HCT116 (cell line): ENCODE results near the gene GOLIM4. TPM values are rescaled to one million over a fixed set of nuclear protein-coding genes. Genes with fewer than 3 reads are reported as not detected.

Experiments used
- ATAC-seq: fragments of 200-7000 bp; cut with Tn5 transposase; 2 replicates; pipeline ENCODE4 v1.9.1; 2020; ENCODE audit warnings: mild to moderate bottlenecking, moderate library complexity
- BruUV-seq: library from RNA; stranded (reverse); fragments of 400-500 nt; replicated peaks from 2 replicates; lab custom pipeline; 2021; lab: Mats Ljungman, UMichigan
- CTCF ChIA-PET: fragments of 300-600 bp; sonication (Branson Sonifier 250); formaldehyde crosslinking; loops from one replicate; lab custom pipeline; 2021; ENCODE audit warnings: antibody characterized with exemption; lab: Charles Lee
- POLR2A ChIA-PET: fragments of 300-600, 350-600 bp; sonication (Branson Sonifier 250); formaldehyde crosslinking; loops from one replicate; lab custom pipeline; 2021; ENCODE audit warnings: antibody characterized with exemption; lab: Charles Lee
- RAD21 ChIA-PET, 2 experiments: fragments of 300-600 bp; sonication (Branson Sonifier 250); formaldehyde crosslinking; loops; one replicate each; lab custom pipeline; 2023; ENCODE audit warnings: low total read pairs in 2 of 2; ENCODE audit not compliant: uncharacterized antibody in 2 of 2, unreplicated experiment in 2 of 2, low non-redundant PET in 1 of 2; lab: Charles Lee
- DNase-seq: peaks from one replicate; pipeline ENCODE4 v3.0.0-alpha.2; 2010; ENCODE audit warnings: low read depth, low spot score
- H2AFZ ChIP-seq: fragments of 200-600 bp; shearing (Covaris generic), sonication (generic); 2 replicates; pipeline ENCODE4 v1.6.1; 2017; ENCODE audit warnings: low read depth, mixed run types, mixed read lengths, antibody characterized with exemption, low read length; ENCODE audit not compliant: poor library complexity, severe bottlenecking
- H3K27ac ChIP-seq: 2 replicates; pipeline ENCODE4 v1.5.1; 2012; ENCODE audit warnings: low read depth, low read length
- H3K27me3 ChIP-seq: fragments of 200-600 bp; sonication (generic); 2 replicates; pipeline ENCODE4 v1.6.1; 2016; ENCODE audit warnings: mixed run types, low read length, mixed read lengths; ENCODE audit not compliant: insufficient read depth
- H3K36me3 ChIP-seq, 2 experiments: fragments of 200-500 bp in 1 of 2; fragments of 200-600 bp in 1 of 2; sonication (Bioruptor generic) in 1 of 2; sonication (generic) in 1 of 2; 2 replicates each; pipeline versions ENCODE4 v1.5.1 to v1.6.1; 2014 to 2016; ENCODE audit warnings: low read length in 2 of 2, inconsistent platforms in 1 of 2, mixed read lengths in 1 of 2, mixed run types in 1 of 2; ENCODE audit not compliant: insufficient read depth in 2 of 2, control insufficient read depth in 1 of 2
- H3K4me1 ChIP-seq, 2 experiments: fragments of 200-600 bp in 1 of 2; sonication (generic) in 1 of 2; 2 replicates each; pipeline versions ENCODE4 v1.5.1 to v1.6.1; 2012 to 2017; ENCODE audit warnings: low read length in 2 of 2, inconsistent platforms in 1 of 2, mild to moderate bottlenecking in 1 of 2, mixed read lengths in 1 of 2, mixed run types in 1 of 2, moderate library complexity in 1 of 2; ENCODE audit not compliant: insufficient read depth in 2 of 2, control insufficient read depth in 1 of 2
- H3K4me2 ChIP-seq: fragments of 200-600 bp; sonication (generic); 2 replicates; pipeline ENCODE4 v1.6.1; 2017; ENCODE audit warnings: mixed run types, low read length, mixed read lengths
- H3K4me3 ChIP-seq, 2 experiments: fragments of 200-600 bp in 1 of 2; sonication (generic) in 1 of 2; replicated peaks in 1 of 2; 2 replicates each; pipeline ENCODE4 v1.5.1; 2011 to 2016; ENCODE audit warnings: low read length in 2 of 2, control low read depth in 1 of 2, low read depth in 1 of 2, mild to moderate bottlenecking in 1 of 2, mixed read lengths in 1 of 2, mixed run types in 1 of 2
- H3K79me2 ChIP-seq: fragments of 200-600 bp; sonication (generic); 2 replicates; pipeline ENCODE4 v1.6.1; 2017; ENCODE audit warnings: mild to moderate bottlenecking, mixed run types, low read length, moderate library complexity, mixed read lengths; ENCODE audit not compliant: insufficient read depth
- H3K9ac ChIP-seq: fragments of 200-600 bp; sonication (generic); 2 replicates; pipeline ENCODE4 v1.6.1; 2016; ENCODE audit warnings: low read length, mixed read lengths
- H3K9me2 ChIP-seq: fragments of 200-600 bp; sonication (generic), shearing (Covaris generic); 2 replicates; pipeline ENCODE4 v1.6.1; 2017; ENCODE audit warnings: mixed run types, mild to moderate bottlenecking, moderate library complexity; ENCODE audit not compliant: insufficient read depth
- H3K9me3 ChIP-seq, 2 experiments: fragments of 200-500 bp in 1 of 2; fragments of 200-600 bp in 1 of 2; sonication (Bioruptor generic) in 1 of 2; sonication (generic) in 1 of 2; 2 replicates each; pipeline ENCODE4 v1.6.1; 2014 to 2017; ENCODE audit warnings: low read length in 2 of 2, mixed read lengths in 2 of 2, inconsistent platforms in 1 of 2, low read depth in 1 of 2, mild to moderate bottlenecking in 1 of 2, mixed run types in 1 of 2, moderate library complexity in 1 of 2; ENCODE audit not compliant: control insufficient read depth in 1 of 2, insufficient read depth in 1 of 2
- H4K20me1 ChIP-seq: fragments of 200-600 bp; sonication (generic), shearing (Covaris generic); 2 replicates; pipeline ENCODE4 v1.6.1; 2017; ENCODE audit warnings: mixed run types, mild to moderate bottlenecking, moderate library complexity; ENCODE audit not compliant: insufficient read depth
- ELF1 ChIP-seq: IDR thresholded peaks from 2 replicates; pipeline ENCODE4 v1.6.1; 2012; ENCODE audit warnings: low read depth, borderline replicate concordance
- POLR2A ChIP-seq: IDR thresholded peaks from 2 replicates; pipeline ENCODE4 v1.7.0; 2011; ENCODE audit warnings: borderline replicate concordance; ENCODE audit not compliant: insufficient read depth, insufficient read length; ENCODE audit errors: extremely low read depth
- RAD21 ChIP-seq: IDR thresholded peaks from 2 replicates; pipeline ENCODE4 v1.6.1; 2012; ENCODE audit warnings: low read depth, mild to moderate bottlenecking
- REST ChIP-seq: IDR thresholded peaks from 2 replicates; pipeline ENCODE4 v1.6.1; 2012; ENCODE audit warnings: low read depth
- TCF7L2 ChIP-seq: IDR thresholded peaks from 2 replicates; pipeline ENCODE4 v1.7.0; 2011; ENCODE audit warnings: borderline replicate concordance, inconsistent platforms; ENCODE audit not compliant: insufficient read depth, insufficient read length; ENCODE audit errors: extremely low read depth
- YY1 ChIP-seq: IDR thresholded peaks from 2 replicates; pipeline ENCODE4 v1.6.1; 2011; ENCODE audit warnings: low read length, low read depth, moderate library complexity, mild to moderate bottlenecking; ENCODE audit not compliant: insufficient replicate concordance; ENCODE audit errors: extremely low read depth
- ZNF274 ChIP-seq: fragments of 200-500 bp; sonication (Bioruptor generic); IDR thresholded peaks from 2 replicates; pipeline ENCODE4 v1.6.1; 2014; ENCODE audit warnings: mild to moderate bottlenecking, low read depth, low read length, inconsistent platforms
- intact Hi-C: fragments of 100-400 bp; cut with micrococcal nuclease; formaldehyde crosslinking; loops from 2 replicates; pipeline ENCODE4 v1.10.0; 2022
- total RNA-seq: library from RNA; stranded (reverse); gene quantifications from one replicate; pipeline ENCODE4 v1.2.1, GENCODE V29; 2021; ENCODE audit not compliant: unreplicated experiment
- TF ChIP-seq, protein P1 (sequence below), 3 experiments: fragments of 200-600 bp in 1 of 3; sonication (generic) in 1 of 3; IDR thresholded peaks in 2 of 3; conservative IDR thresholded peaks in 1 of 3; 2 replicates each; pipeline ENCODE4 v1.5.1; 2012 to 2017; ENCODE audit warnings: low read depth in 2 of 3, low read length in 2 of 3, antibody characterized with exemption in 1 of 3, borderline replicate concordance in 1 of 3, control low read depth in 1 of 3, mild to moderate bottlenecking in 1 of 3, mixed read lengths in 1 of 3, mixed run types in 1 of 3, moderate library complexity in 1 of 3; ENCODE audit not compliant: insufficient read depth in 1 of 3

The GOLIM4 gene
- total RNA-seq, 1 experiment from 2014 or later = 10.6 TPM

DNA sequence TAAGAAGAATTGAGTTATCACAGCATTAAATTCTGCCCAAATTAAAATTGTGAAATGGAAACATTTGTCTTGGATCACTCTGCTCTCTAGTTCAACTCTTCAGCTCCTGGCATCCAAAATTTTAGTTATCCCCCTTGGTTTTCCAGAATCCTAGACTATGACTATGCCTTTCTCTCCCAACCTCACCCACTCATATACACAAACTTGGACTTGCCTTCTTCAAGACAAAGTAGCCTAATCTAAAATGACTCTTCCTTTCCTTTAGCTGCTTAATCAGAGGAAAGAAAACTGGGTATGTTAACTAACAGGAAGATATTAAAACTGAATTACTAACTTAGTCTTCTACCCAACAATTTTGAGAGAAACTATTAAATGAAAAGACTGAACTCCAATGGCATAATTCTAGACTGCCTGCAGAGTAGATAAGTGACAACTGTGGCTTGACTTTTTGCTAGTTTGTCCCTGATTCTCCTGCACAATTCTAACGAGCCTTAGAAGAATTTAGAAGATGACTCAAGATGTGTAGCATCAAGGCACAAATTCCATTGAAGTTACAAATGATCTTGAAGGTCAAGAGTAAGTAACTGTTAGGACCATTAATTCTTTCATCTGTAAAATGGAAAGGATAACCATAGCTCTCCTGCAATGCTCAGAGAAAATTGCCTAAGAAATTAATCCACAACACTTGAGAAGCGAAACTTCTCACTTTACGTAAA lies 5.2 kb upstream of the GOLIM4 start (continued):
- TF ChIP-seq YY1 (no peak), RAD21 (no peak)
- TF ChIP-seq, protein P1, sequence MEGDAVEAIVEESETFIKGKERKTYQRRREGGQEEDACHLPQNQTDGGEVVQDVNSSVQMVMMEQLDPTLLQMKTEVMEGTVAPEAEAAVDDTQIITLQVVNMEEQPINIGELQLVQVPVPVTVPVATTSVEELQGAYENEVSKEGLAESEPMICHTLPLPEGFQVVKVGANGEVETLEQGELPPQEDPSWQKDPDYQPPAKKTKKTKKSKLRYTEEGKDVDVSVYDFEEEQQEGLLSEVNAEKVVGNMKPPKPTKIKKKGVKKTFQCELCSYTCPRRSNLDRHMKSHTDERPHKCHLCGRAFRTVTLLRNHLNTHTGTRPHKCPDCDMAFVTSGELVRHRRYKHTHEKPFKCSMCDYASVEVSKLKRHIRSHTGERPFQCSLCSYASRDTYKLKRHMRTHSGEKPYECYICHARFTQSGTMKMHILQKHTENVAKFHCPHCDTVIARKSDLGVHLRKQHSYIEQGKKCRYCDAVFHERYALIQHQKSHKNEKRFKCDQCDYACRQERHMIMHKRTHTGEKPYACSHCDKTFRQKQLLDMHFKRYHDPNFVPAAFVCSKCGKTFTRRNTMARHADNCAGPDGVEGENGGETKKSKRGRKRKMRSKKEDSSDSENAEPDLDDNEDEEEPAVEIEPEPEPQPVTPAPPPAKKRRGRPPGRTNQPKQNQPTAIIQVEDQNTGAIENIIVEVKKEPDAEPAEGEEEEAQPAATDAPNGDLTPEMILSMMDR (IDR thresholded peaks at IDR 0.05 in 2 of 3, conservative IDR thresholded peaks at IDR 0.05 in 1 of 3; ENCODE audit: borderline replicate concordance in 1 of 3, insufficient read depth in 1 of 3, low read depth in 2 of 3, low read length in 2 of 3) = no peak

DNA sequence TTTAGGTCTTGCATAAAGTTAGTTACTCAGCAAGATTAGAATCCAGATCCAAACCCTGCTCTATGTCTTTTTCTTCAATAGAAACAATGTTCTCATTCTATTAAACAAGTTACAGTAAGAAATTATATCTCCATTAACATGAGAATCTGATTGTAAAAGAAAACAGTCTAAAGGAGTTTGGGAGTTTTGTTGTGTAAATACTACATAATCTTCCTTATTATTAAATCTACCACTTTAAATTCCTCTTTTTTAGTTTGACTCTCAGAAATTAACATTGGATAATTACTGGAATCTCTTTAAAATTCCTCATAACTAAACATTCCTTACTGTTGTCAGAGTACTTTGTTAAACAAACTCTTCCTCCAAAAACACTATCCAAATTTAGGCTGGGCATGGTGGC lies 1.7 kb upstream of the GOLIM4 start:
- Histone ChIP-seq H2AFZ (peak overlapping the region; percentile 72), H3K9ac (no peak overlapping the region), H3K4me1 (peaks cover 19 to 35% of the 10 kb centered on the region in 2 experiments), H3K79me2 (peaks cover 16% of the 10 kb centered on the region), H4K20me1 (no peaks in the 10 kb centered on the region), H3K27ac (no peak overlapping the region), H3K36me3 (no peaks in the 10 kb centered on the region), H3K9me2 (no peaks in the 10 kb centered on the region), H3K4me2 (peak overlapping the region; percentile 89), H3K9me3 (no peaks in the 10 kb centered on the region), H3K4me3 (no peak overlapping the region), H3K27me3 (no peaks in the 10 kb centered on the region)
- ATAC-seq = no peak
- POLR2A ChIA-PET = no interaction called here
- no peak for DNase-seq
- CTCF ChIA-PET = no interaction called here
- intact Hi-C loops = no loop called here
- TF ChIP-seq REST (no peak), POLR2A (no peak), ELF1 (no peak), TCF7L2 (no peak), ZNF274 (no peak)
- BruUV-seq = no TSS peak
- RAD21 ChIA-PET = no interaction called here
